Right hindlimb (tissue), 1 donor: ENCODE measurements around the gene GRAMD4.

Experiments
- DNase-seq: peaks from one replicate; pipeline ENCODE4 v3.0.0-alpha.2; 2018

The GRAMD4 gene

GRCh38 chr22:46674906-46675305 is 54.7 kb downstream of the GRAMD4 start:
- DNase-seq, result no peak

GRCh38 chr22:46675479-46675878 is 55.3 kb downstream of the GRAMD4 start:
- DNase-seq, result no peak

GRCh38 chr22:46675938-46676337 is 55.8 kb downstream of the GRAMD4 start:
- DNase-seq, result no peak

- DNase-seq, result no peak
These were observed 56.3 kb downstream of the GRAMD4 start for GRCh38 chr22:46676479-46676878.

- DNase-seq, result no peak
These were observed 56.7 kb downstream of the GRAMD4 start for GRCh38 chr22:46676881-46677280.

- no peak for DNase-seq
These were observed 57.3 kb downstream of the GRAMD4 start for GRCh38 chr22:46677323-46678002.

- DNase-seq, result no peak
These were observed 57.9 kb downstream of the GRAMD4 start for GRCh38 chr22:46678003-46678657.

GRCh38 chr22:46678785-46679700 is 58.9 kb downstream of the GRAMD4 start:
- no peak for DNase-seq

- no peak for DNase-seq
These were observed 59.6 kb downstream of the GRAMD4 start for GRCh38 chr22:46679706-46680269.

- DNase-seq, result no peak
These were observed 60.8 kb downstream of the GRAMD4 start for GRCh38 chr22:46681010-46681409.

GRCh38 chr22:46682011-46682731 is 62.0 kb downstream of the GRAMD4 start:
- DNase-seq, result no peak

- no peak for DNase-seq
These were observed 64.5 kb downstream of the GRAMD4 start for GRCh38 chr22:46684706-46685105.

GRCh38 chr22:46686221-46687047 is 66.2 kb downstream of the GRAMD4 start:
- peak; percentile 14 for DNase-seq

- peak; percentile 11 for DNase-seq
These were observed 66.9 kb downstream of the GRAMD4 start for GRCh38 chr22:46687048-46687444.

- no peak for DNase-seq
These were observed 67.3 kb downstream of the GRAMD4 start for GRCh38 chr22:46687460-46687859.

- no peak for DNase-seq
These were observed 68.8 kb downstream of the GRAMD4 start for GRCh38 chr22:46688949-46689348.

GRCh38 chr22:46690146-46690545 is 70.0 kb downstream of the GRAMD4 start:
- no peak for DNase-seq

GRCh38 chr22:46691571-46691970 is 71.4 kb downstream of the GRAMD4 start:
- no peak for DNase-seq

- DNase-seq, result no peak
These were observed 73.6 kb downstream of the GRAMD4 start for GRCh38 chr22:46693634-46694415.

- DNase-seq, result no peak
These were observed 74.4 kb downstream of the GRAMD4 start for GRCh38 chr22:46694416-46695170.
